HG03039 (cell line): Measurements from ENCODE around the gene OR2M4.
"Not testable (repeated sequence)": the region's sequence is repeated elsewhere in the genome, so short reads cannot be mapped to it uniquely, and the experiment has no call there.

Experiments
- ATAC-seq: cut with Tn5 transposase; IDR thresholded peaks from one replicate; pipeline ENCODE4 v1.9.1; 2021; ENCODE audit warnings: mild to moderate bottlenecking, moderate library complexity; ENCODE audit not compliant: unreplicated experiment

The OR2M4 gene, protein sequence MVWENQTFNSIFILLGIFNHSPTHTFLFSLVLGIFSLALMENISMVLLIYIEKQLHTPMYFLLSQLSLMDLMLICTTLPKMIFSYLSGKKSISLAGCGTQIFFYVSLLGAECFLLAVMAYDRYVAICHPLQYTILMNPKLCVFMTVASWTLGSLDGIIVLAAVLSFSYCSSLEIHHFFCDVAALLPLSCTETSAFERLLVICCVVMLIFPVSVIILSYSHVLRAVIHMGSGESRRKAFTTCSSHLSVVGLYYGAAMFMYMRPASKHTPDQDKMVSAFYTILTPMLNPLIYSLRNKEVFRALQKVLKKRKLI

GRCh38 chr1:248231117-248231516, at the start of gene OR2M4:
OR2M4 (plus strand) TSS chr1:248231417; CDS start chr1:248238929, 7,512 bp downstream.
- ATAC-seq = no peak

- ATAC-seq = no peak
Measured at GRCh38 chr1:248183996-248184395, 47.2 kb upstream of the OR2M4 start.

DNA sequence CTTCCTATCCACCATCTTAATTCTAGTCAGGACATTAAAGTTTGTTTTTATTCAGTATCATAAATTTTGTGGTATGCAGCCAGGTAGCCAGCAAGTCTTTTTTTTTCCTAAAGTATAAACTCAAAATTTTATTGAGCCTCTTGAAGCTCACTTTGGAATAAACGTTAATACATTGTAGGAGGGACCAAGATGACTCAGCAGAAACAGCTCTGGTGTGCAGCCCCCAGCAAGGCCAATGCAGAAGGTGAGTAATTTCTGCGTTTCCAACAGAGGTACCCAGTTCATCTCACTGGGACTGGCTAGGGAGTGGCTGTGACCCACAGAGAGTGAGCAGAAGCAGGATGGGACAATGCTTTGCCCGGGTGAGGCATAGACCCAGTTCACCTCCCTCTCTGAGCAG, 43.9 kb upstream of the OR2M4 start:
- ATAC-seq = no peak

DNA sequence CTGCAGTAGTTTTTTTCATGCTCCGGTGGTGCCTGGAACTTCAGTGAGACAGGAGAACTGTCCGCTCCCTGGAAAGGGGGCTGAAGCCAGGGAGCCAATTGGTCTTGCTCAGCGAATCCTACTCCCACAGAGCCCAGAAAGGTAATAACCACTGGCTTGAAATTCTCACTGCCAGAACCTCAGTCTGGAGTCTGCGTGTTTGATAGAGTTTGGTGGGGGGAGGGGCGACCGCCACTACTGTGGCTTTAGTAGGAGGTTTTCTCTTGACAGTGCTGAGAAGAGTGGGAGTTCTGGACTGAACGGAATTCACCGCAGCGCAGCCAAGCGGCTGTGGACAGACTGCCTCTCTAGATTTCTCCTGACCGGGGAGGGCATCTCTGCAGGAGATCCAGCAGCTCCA, 42.2 kb upstream of the OR2M4 start:
- ATAC-seq = no peak

GRCh38 chr1:248194117-248194516, 37.1 kb upstream of the OR2M4 start:
- no peak for ATAC-seq

DNA sequence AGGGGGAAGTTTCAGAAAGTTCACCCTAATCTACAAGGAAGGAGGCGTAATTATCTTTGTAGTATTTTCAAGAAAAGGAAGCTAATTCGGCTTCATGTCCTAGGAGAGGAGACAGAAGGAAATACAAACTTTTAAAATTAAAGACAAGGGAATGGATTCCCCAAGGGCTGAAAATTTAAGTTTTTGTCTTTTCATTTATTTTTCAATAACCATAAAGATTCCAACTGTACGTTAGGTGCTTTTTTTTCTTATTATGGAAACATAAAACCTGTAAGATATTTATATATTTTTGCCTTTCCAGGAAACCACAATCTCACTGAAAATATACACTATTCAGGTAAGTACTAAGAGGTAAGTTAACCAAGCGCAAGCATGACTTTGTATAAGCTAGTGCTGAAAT, 34.3 kb upstream of the OR2M4 start, which contains the start of gene OR2M3:
OR2M3 (plus strand) TSS at position 301 of the 400 bp plus-strand sequence. CDS start 5,803 bp downstream, outside the sequence.
- no peak for ATAC-seq

DNA sequence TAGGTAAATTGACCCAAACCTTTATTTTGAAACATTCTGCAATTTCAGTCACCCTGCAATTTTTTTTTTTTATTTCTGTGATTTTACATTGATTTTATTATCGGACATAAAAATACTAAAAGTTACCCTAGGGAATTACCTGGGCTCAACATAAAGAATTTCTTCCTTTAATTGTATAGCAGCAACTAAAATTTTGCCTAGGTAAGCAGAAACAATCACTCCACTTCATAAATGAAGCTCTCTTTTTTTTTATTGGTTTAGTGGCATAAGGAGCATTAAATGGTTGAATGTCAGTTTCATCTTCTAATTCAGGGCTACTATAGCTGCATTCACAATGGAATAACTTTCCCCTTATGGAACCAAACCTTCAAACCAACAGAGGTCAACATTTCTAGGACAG, 15.3 kb upstream of the OR2M4 start:
- no peak for ATAC-seq

DNA sequence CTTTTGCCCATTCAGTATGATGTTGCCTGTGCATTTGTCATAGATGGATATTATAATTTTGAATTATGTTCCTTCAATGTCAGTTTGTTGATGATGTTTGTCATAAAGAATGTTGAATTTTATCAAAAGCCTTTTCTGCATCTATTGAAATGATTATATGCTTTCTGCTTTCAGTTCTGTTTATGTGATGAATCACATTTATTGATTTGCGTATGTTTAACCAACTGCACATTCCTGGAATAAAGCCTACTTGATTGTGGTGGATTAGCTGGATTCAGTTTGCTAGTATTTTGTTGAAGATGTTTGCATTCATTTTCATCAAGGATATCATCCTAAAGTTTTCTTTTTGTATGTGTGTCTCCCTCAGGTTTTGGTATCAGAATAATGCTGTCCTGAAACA, 5.7 kb upstream of the OR2M4 start:
- ATAC-seq = no peak

GRCh38 chr1:248229360-248229908, 1.8 kb upstream of the OR2M4 start:
- ATAC-seq = no peak

- ATAC-seq = no peak
Measured at GRCh38 chr1:248239478-248239877, 8.3 kb downstream of the OR2M4 start.

DNA sequence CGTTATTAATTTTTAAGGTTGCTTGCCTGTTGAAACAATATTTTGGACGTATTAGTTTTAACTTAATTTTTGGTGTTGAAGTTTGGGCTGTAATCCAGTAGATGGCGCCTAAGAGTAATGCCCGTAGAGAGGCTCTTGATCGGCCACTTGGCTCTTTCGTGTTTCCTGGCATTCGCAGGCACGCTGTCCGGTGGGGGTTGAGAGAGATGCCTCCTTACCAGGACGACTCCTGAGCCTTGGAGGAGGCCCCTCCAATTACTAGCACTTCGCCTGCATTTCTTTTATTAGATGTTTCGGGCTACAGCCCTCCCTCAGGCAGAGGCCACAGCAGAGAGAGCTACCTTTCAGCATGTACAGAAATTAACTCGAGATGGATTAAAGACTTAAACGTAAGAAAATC, 12.0 kb downstream of the OR2M4 start:
- ATAC-seq = no peak

DNA sequence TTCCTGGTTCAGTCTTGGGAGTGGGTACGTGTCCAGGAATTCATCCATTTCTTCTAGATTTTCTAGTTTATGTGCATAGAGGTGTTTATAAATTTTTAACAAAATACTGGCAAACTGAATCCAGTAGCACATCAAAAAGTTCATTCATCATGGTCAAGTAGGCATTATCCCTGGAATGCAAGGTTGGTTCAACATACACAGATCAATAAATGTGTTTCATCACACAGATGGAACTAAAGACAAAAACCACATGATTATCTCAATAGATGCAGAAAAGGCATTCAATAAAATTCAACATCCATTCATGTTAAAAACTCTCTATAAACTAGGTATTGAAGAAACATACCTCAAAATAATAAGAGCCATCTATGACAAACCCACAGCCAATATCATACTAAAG, 28.1 kb downstream of the OR2M4 start:
- not testable (repeated sequence) for ATAC-seq

- ATAC-seq = no peak
Measured at GRCh38 chr1:248268178-248268577, 37.0 kb downstream of the OR2M4 start.

- ATAC-seq = not testable (repeated sequence)
Measured at GRCh38 chr1:248273225-248273624, 42.0 kb downstream of the OR2M4 start.

- ATAC-seq = no peak
Measured at GRCh38 chr1:248277876-248278275, 46.7 kb downstream of the OR2M4 start, which contains the start of gene OR2T33. OR2T33 (minus strand) TSS chr1:248277976; CDS start chr1:248273814, 4,162 bp downstream.

GRCh38 chr1:248288391-248288790, 57.2 kb downstream of the OR2M4 start:
- no peak for ATAC-seq
